Esophagus (tissue), 2 donors: Measurements from ENCODE around the gene BRD3OS. TPM values are rescaled to one million over a fixed set of nuclear protein-coding genes. Genes with fewer than 3 reads are reported as not detected.

Source experiments
- H3K27ac ChIP-seq, 2 donors: one replicate each; pipeline ENCODE4 v1.5.1; 2013; ENCODE audit warnings: low read depth in 2 of 2, mild to moderate bottlenecking in 2 of 2, inconsistent platforms in 1 of 2, low read length in 1 of 2, moderate library complexity in 1 of 2
- H3K27me3 ChIP-seq, 2 donors: one replicate each; pipeline ENCODE4 v1.6.1; 2013; ENCODE audit warnings: low read length in 2 of 2, control low read depth in 1 of 2, mild to moderate bottlenecking in 1 of 2; ENCODE audit not compliant: insufficient read depth in 2 of 2, control insufficient read depth in 1 of 2
- H3K36me3 ChIP-seq, 2 donors: one replicate each; pipeline ENCODE4 v1.6.1; 2013; ENCODE audit warnings: low read length in 1 of 2; ENCODE audit not compliant: control insufficient read depth in 2 of 2, insufficient read depth in 2 of 2
- H3K4me1 ChIP-seq, 2 donors: one replicate each; pipeline ENCODE4 v1.6.1; 2013; ENCODE audit warnings: low read length in 1 of 2; ENCODE audit not compliant: control insufficient read depth in 2 of 2, insufficient read depth in 2 of 2
- H3K4me3 ChIP-seq, 2 donors: one replicate each; pipeline ENCODE4 v1.5.1; 2013; ENCODE audit warnings: low read length in 2 of 2, mild to moderate bottlenecking in 2 of 2, low read depth in 1 of 2, moderate library complexity in 1 of 2
- H3K9me3 ChIP-seq, 2 donors: one replicate each; pipeline ENCODE4 v1.6.1; 2013; ENCODE audit warnings: mild to moderate bottlenecking in 2 of 2, low read depth in 1 of 2, low read length in 1 of 2, moderate library complexity in 1 of 2; ENCODE audit not compliant: control insufficient read depth in 2 of 2, insufficient read depth in 1 of 2
- WGBS, 2 donors: extraction: QIAGEN DNeasy Blood & Tissue Kit; methylation state at CpG; one replicate each; pipeline ENCODE4 v1.1.7; 2013; 5-methylcytosine and 5-hydroxymethylcytosine counted together
- polyA plus RNA-seq, 2 donors: library from polyadenylated mRNA; stranded (reverse); fragments of 200-250 nt; gene quantifications; one replicate each; pipeline ENCODE4 v1.2.3, GENCODE V29; 2013
- donor health status: healthy with polysubstance abuse.
- donor health status: Bipolar disorder and iron deficiency.

BRD3OS gene
- polyA plus RNA-seq, 2 donors: 2.7 to 3.5 TPM

DNA sequence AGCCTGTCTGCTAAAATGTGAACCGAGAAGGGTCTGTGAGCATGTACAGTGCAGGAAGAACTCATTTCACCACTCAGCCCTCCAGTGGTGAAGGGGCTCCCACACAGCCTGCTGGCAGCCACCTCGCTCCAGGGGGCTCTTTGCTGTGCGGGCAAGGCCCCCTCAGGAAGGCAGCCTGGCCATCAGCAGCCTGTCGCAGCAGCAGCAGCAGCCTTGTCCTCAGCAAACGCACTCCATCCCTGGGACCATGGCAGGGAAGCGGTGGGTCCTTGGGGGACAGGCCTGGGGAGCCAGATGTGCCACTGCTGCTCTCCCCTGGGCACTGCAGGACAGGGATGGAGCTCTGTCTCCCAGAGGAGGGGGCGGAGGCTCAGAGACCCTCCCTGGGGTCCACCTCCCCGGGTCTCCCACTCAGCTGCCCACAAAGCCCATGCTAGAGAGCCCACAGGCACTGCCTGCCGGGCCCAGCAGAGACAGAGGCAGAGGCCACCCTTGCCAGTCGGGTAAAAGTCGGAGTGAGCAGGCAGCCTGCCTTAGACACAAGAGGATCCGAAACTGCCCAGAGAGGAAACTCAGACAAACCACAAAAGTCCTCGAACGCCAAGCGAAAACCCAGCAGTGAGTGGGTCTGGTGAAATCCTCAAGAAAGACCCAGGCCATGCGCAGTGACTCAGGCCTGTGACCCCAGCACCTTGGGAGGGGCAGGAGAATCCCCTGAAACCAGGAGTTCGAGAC lies 34.5 kb downstream of the BRD3OS start:
- peaks cover 0 to 2% of the 10 kb centered on the region in 2 donors for H3K36me3 ChIP-seq
- no peak overlapping the region for H3K4me3 ChIP-seq
- no peak overlapping the region for H3K27ac ChIP-seq
- no peaks in the 10 kb centered on the region for H3K9me3 ChIP-seq
- 78 to 82% methylated on average over 17 of the region's 17 CpGs for WGBS, 2 donors
- H3K27me3 ChIP-seq: no peaks in the 10 kb centered on the region
- peaks cover 18 to 65% of the 10 kb centered on the region in 2 donors for H3K4me1 ChIP-seq

DNA sequence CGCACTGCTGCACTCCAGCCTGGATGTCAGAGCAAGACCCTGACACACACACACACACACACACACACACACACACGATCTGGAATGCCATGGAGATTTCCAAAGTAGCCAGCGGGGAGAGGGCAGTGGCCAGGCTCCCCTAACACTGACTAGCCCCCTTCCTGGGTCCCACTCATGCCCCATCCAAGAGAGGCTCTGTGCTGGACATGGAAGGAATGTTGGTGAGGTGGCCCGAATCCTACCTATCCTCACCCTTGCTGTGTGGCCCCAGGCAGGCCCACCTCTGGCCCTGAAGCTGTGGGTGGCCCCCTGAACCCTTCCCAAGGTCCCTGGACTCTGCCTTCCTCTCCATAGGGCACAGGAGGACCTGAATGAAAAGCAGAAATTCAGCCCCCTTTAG lies 35.3 kb downstream of the BRD3OS start:
- WGBS, 2 donors: 72 to 74% methylated on average over 4 of the region's 4 CpGs
- Histone ChIP-seq H3K36me3 (peaks cover 0 to 2% of the 10 kb centered on the region in 2 donors), H3K4me1 (peaks cover 14 to 60% of the 10 kb centered on the region in 2 donors), H3K4me3 (no peak overlapping the region), H3K9me3 (no peaks in the 10 kb centered on the region), H3K27me3 (no peaks in the 10 kb centered on the region), H3K27ac (no peak overlapping the region)

DNA sequence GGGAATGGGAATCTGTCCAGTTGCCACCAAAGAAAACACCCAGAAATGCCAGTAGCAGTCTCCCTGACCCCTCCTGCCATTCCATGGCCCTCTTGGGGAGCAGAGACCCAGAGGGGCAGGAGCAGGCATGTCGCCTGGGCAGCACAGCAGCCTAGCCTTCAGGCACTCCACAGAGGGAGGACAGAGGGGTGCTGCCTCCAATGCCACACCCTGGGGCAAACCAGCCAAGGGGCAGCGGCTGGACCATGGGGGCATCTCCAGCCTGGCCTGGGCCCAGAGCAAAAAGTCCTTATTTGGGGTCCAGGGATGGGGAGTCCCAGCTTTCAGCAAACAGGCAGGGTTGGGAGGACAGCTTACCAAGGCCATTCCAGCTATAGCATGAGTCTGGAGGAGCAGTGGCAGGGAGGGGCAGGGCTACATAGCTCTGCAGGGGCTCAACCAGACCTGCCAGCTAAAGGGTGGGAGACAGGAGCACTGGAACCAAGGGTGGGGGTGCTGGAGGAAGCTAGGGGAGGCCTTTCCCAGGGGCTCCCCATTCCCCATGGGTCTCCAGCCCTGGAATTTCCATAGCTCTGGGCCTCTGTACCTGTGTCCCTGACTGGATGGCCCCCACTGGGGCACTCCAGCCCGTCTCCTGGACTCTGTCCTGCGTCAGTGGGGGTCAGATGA lies 35.9 kb downstream of the BRD3OS start:
- H3K4me1 ChIP-seq: peaks cover 12 to 57% of the 10 kb centered on the region in 2 donors
- H3K4me3 ChIP-seq: no peak overlapping the region
- no peaks in the 10 kb centered on the region for H3K27me3 ChIP-seq
- H3K36me3 ChIP-seq: peaks cover 0 to 2% of the 10 kb centered on the region in 2 donors
- no peak overlapping the region for H3K27ac ChIP-seq
- H3K9me3 ChIP-seq: no peaks in the 10 kb centered on the region
- 69 to 77% methylated on average over 4 of the region's 4 CpGs for WGBS, 2 donors

GRCh38 chr9:134061688-134062371 lies 36.5 kb downstream of the BRD3OS start:
- Histone ChIP-seq H3K4me3 (no peak overlapping the region), H3K27me3 (no peaks in the 10 kb centered on the region), H3K9me3 (no peaks in the 10 kb centered on the region), H3K4me1 (peaks cover 10 to 50% of the 10 kb centered on the region in 2 donors), H3K27ac (no peak overlapping the region), H3K36me3 (peaks cover 0 to 2% of the 10 kb centered on the region in 2 donors)
- WGBS, 2 donors: 52 to 55% methylated on average over 21 to 22 of the region's 22 CpGs

DNA sequence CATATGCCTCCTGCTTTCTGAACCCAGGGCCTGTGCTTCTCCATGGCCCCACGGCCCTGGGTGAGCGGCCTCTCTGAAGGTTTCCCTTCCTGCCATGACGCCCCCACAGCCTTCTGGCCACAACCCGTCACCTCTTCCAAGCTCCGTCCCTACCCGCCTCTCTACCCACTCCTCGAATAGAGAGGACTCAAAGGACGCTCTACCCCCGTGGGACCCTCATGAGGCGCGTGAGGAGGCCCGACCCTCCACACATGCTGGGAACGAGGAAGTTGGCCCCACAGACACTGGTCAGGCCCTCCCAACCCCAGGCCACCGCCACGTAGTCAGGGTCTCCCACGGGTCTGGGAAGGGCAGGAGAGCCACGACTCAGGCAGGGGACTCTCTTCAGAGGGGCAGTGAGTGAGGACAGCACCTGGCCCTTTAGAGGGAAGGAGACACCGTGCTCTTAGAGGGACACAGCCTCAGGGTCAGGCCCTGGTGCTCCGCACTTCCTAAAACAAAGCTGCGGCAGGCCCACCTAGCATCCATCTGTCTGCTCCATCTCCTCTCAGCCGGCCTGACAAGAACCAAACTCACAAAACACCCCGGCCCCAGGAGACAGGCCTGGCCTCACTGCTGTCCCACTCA lies 37.3 kb downstream of the BRD3OS start:
- no peaks in the 10 kb centered on the region for H3K27me3 ChIP-seq
- peaks cover 10 to 44% of the 10 kb centered on the region in 2 donors for H3K4me1 ChIP-seq
- no peak overlapping the region for H3K27ac ChIP-seq
- H3K9me3 ChIP-seq: no peaks in the 10 kb centered on the region
- H3K36me3 ChIP-seq: peaks cover 0 to 2% of the 10 kb centered on the region in 2 donors
- H3K4me3 ChIP-seq: no peak overlapping the region
- WGBS, 2 donors: 79 to 81% methylated on average over 22 of the region's 22 CpGs

DNA sequence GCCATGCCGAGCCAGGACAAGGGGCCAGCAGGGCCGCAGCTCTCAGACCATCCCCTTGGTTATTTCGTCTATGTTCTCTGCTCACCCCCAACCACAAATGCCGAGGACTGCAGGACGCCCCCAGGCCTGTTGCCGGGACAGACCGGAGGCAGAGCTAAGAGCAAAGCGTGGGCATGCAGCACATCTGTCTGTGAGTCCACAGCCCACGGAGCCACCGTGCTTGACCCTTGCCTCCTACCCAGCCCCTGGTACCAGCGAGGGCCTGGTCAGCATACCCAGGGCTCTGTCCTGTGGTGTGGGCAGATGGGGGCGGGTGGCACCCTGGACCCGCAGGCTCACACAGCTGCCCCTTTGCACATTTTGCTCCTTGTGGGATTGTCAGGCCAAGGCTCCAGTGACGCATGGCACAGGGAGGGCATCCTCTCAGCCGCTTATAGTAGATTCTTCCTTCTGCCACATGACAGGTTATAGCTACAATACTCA lies 37.8 kb downstream of the BRD3OS start:
- WGBS, 2 donors: 82 to 89% methylated on average over 15 of the region's 15 CpGs
- Histone ChIP-seq H3K27ac (no peak overlapping the region), H3K27me3 (no peaks in the 10 kb centered on the region), H3K9me3 (no peaks in the 10 kb centered on the region), H3K4me1 (peaks cover 10 to 44% of the 10 kb centered on the region in 2 donors), H3K36me3 (peaks cover 0 to 2% of the 10 kb centered on the region in 2 donors), H3K4me3 (no peak overlapping the region)

- no peak overlapping the region for H3K27ac ChIP-seq
- WGBS, 2 donors: 91% methylated on average over 29 of the region's 29 CpGs
- no peaks in the 10 kb centered on the region for H3K27me3 ChIP-seq
- no peaks in the 10 kb centered on the region for H3K9me3 ChIP-seq
- H3K4me1 ChIP-seq: peaks cover 10 to 44% of the 10 kb centered on the region in 2 donors
- H3K4me3 ChIP-seq: no peak overlapping the region
- peaks cover 0 to 2% of the 10 kb centered on the region in 2 donors for H3K36me3 ChIP-seq
These were observed 38.5 kb downstream of the BRD3OS start for GRCh38 chr9:134063571-134064450.

DNA sequence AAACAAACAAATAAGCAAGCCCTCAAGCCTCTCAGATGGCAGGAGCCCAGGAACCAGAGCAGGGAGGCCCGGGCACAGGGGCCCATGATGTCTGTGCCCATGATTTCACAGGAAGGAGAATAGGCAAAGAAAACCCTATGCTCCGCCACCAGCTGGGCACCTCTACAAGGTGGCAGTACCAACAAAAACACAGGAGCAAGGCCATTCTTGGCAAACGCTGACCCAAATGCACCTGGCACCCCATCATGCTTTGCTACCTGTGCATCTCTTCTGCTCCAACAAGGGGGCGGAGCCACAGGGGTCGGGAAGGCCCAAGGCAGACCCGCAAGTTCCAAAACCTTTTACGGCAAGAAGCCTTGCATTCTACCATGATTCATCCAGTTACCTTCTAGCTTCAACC lies 39.4 kb downstream of the BRD3OS start:
- Histone ChIP-seq H3K4me1 (peaks cover 14 to 42% of the 10 kb centered on the region in 2 donors), H3K36me3 (peaks cover 0 to 2% of the 10 kb centered on the region in 2 donors)

More for the DNA sequence above, 39.4 kb downstream of the BRD3OS start:
- Histone ChIP-seq H3K9me3 (no peaks in the 10 kb centered on the region), H3K4me3 (no peak overlapping the region), H3K27me3 (no peaks in the 10 kb centered on the region), H3K27ac (no peak overlapping the region)
- WGBS, 2 donors: 83 to 86% methylated on average over 7 of the region's 7 CpGs
